ENCODE data around the gene KLC3.

Gene KLC3

GRCh38 chr19:45342911-45343310, 2.4 kb downstream of the KLC3 start:
- H3K4me3 ChIP-seq (ENCODE audit: low read length): no peak overlapping the region
- DNase-seq (ENCODE audit: low read depth): no peak
- TF ChIP-seq CTCF (conservative IDR thresholded peaks at IDR 0.05; ENCODE audit: low read length): no peak

GRCh38 chr19:45344621-45345505, 4.3 kb downstream of the KLC3 start:
- no peak overlapping the region for H3K4me3 ChIP-seq (ENCODE audit: low read length)
- TF ChIP-seq CTCF (conservative IDR thresholded peaks at IDR 0.05; ENCODE audit: low read length): no peak
- DNase-seq (ENCODE audit: low read depth): no peak

GRCh38 chr19:45345506-45345860, 4.9 kb downstream of the KLC3 start:
- TF ChIP-seq CTCF (conservative IDR thresholded peaks at IDR 0.05; ENCODE audit: low read length): no peak
- H3K4me3 ChIP-seq (ENCODE audit: low read length): no peak overlapping the region
- no peak for DNase-seq (ENCODE audit: low read depth)

- TF ChIP-seq CTCF (conservative IDR thresholded peaks at IDR 0.05; ENCODE audit: low read length): no peak
- H3K4me3 ChIP-seq (ENCODE audit: low read length): no peak overlapping the region
- DNase-seq (ENCODE audit: low read depth): no peak
Observed at GRCh38 chr19:45346449-45346848, 5.9 kb downstream of the KLC3 start.

- TF ChIP-seq CTCF (conservative IDR thresholded peaks at IDR 0.05; ENCODE audit: low read length): no peak
- H3K4me3 ChIP-seq (ENCODE audit: low read length): no peak overlapping the region
- no peak for DNase-seq (ENCODE audit: low read depth)
Observed at GRCh38 chr19:45347570-45348366, 7.2 kb downstream of the KLC3 start.

- TF ChIP-seq CTCF (conservative IDR thresholded peaks at IDR 0.05; ENCODE audit: low read length): no peak
- no peak overlapping the region for H3K4me3 ChIP-seq (ENCODE audit: low read length)
- no peak for DNase-seq (ENCODE audit: low read depth)
Observed at GRCh38 chr19:45348367-45349125, 8.0 kb downstream of the KLC3 start.
